Left kidney (tissue), 2 donors: Measurements from ENCODE around the gene TTLL10. TPM values are rescaled to one million over a fixed set of nuclear protein-coding genes. Genes with fewer than 3 reads are reported as not detected.
"Not testable (repeated sequence)": the region's sequence is repeated elsewhere in the genome, so short reads cannot be mapped to it uniquely, and the experiment has no call there.

Source experiments
- DNase-seq: peaks from one replicate; pipeline ENCODE4 v3.0.0-alpha.2; 2013
- polyA plus RNA-seq: library from polyadenylated mRNA; unstranded; fragments of 120-200 nt; gene quantifications from one replicate; pipeline ENCODE4 v1.2.1, GENCODE V29; 2013; ENCODE audit not compliant: insufficient read length

TTLL10 gene
- polyA plus RNA-seq, 1 donor = 0.98 TPM

DNA sequence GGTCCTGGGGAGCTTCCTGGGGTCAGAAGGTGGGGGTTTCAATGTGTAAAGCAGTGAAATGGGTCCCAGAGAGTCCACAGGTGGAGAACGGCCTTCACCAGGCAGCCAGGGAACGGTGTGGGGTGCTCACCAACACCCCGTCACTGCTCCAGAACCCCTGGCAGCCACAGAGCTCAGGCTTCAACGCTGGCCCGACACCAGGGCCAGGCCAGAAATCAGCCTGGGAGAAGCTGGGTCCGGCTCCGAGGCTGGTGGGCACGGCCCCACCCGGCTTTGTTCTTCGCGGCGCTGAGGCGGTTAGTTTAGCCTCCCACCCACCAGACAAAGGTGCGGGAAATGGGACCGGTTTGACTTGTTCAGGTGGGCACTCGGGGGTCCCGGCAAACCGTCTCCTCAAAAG lies 33.0 kb upstream of the TTLL10 start:
- no peak for DNase-seq

DNA sequence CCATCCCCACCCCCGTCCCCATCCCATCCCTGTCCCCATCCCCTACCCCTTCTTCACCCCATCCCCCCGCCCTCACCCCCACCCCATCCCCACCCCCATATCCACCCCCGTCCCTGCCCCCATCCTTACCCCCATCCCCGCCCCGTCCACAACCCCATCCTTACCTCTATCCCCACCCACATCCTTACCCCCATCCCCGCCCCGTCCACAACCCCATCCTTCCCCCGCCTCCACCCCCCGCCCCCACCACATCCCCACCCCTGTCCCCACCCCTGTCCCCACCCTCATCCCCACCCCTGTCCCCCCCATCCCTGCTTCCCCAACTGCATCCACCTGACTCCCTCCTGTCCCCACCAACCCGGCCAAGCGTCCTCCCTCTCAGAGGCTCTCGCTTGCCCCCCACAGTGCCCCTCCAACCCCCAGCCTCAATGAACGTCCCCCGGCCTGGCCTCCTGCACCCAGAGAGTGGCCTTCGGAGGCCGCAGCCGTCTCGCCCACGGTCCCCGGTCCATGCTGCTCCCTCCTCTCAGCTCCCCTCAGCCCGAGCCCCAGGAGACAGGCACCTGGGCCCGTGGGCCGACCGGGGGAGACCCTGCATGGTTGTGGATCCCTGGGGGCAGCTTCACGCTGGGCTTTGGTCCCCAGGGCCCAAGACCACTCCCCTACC lies 32.3 kb upstream of the TTLL10 start:
- DNase-seq = no peak

DNA sequence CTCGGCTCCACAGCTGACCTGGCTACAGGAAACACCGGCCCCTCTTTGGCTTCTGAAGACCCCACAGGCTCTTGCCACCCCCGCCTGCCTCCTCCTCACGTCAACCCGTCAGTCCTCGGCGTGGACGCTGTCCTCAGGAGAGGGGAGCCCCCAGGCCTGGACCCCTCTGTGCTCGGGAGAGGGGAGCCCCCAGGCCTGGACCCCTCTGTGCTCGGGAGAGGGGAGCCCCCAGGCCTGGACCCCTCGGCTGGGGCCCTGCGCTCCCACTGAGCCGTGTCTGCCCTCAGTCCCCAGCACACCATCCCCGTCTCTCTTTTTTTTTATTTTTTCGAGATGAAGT lies 31.8 kb upstream of the TTLL10 start:
- no peak for DNase-seq

DNA sequence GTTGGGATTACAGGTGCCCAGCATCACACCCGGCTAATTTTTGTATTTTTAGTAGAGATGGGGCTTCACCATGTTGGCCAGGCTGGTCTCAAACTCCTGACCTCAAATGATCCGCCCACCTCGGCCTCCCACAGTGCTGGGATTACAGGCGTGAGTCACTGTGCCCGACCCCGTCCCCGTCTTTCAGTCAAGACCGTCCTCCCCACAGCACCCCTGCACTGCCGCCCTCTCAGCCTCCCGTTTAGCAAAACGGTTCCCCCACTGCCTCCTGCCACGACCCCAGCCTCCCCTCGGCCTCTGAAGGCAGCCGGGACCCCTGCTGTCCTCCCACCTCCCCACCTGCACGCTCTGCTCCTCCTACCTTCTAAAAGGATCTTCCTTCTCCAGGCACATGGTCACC lies 31.3 kb upstream of the TTLL10 start:
- not testable (repeated sequence) for DNase-seq

DNA sequence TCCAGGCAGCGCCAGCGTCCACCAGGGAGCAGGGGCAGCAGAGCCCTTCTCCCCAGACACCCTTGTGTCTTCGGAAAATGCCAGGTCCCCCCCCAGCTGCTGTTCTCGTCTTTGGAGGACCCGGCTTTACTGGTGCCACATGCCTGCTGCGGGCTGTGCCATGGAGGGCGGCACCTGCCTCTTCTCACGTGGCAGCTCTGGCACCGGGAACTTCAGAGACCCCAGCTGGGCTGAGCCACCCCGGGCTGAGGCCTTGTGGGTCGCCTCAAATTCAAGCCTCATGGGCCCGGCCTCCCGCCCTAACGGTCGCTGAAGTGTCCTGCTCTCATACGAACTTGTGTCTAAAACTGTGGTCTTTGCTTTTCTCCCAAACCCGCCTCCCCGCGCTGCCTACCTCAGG lies 30.8 kb upstream of the TTLL10 start:
- DNase-seq = no peak

DNA sequence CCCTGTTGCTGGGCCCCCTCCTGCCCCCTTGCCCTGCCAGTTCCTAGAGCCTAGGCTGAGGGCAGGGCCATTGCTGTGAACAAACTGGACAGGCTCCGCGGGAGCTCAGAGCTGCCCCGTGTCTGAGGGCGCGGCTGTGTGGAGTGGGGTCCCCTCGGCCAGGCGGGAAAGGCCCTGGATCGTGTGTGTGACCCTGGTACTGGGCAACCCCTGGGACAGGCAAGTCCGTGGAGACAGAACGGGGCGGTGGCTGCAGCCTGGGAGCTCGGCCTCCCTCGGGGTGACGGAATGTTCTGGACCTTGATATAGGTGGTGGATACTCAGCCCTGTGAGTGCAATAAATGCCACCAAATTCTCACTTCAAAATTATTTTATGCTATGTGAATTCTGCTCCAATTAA lies 30.0 kb upstream of the TTLL10 start:
- DNase-seq = no peak

DNA sequence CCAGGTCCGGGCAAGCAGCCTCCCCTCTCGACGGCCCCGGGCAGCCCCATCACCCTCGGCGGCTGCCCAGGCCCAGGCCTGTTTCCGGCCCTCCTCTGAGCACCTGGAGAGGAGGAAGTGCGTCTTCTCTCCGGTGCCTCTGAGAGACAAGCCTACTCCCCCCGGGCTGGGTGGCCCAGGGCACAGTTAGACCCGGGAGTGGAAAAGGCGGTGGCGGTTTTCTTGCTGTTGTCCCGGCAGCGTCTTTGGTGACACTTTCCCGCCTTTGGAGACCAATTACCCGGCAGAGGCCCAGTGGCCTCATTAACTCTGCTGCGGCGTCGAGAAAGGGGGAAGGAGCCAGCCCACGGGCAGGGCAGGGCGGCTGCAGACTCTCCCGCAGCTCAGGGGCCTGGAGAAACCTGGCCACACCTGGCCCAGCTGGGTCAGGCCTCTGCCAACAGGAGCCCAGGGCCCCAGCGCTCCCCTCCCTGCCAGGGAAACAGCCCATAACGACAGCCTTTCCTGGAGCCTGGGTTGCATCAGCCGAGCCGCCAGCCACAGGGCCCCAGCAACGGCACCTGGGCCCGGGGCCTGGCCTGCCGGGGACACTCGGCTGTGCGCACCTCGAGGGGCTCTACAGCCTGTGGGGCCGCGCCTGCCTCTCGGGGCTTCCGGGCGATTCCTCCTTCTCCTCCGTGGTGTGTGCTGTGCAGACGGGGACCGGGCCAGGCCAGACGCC lies 29.4 kb upstream of the TTLL10 start:
- no peak for DNase-seq

DNA sequence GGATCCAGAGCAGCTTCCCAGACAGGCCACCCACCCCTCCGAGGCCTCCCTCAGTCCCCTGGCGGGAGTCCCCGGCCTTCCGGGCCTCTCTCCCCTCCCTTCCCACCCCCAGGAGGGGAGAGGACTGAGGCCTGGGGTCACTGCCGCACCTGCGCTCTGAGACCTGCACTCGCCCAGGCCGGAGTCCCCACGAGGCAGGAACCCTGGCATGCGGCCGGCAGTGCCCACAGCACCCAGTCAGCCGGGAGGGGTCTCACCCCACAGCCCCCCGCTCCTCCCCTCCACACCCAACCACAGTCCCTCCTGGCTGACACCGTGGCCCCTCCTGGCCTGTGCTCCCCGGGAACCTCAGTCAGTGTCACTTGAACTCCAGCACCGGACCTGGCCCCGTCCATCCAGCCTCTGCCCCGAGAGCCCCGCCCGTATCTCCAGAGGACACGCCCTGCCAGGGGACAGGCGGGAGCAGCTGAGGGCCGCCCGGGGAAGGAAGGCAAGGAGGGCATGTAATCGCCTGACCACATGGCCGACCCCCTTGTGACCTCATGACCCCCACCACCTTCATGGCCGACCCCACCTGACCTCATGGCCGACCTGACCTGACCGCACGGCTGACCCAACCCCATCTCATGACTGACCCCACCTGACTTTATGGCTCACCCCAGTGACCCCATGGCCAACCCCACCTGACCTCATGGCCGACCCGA lies 28.7 kb upstream of the TTLL10 start:
- no peak for DNase-seq

DNA sequence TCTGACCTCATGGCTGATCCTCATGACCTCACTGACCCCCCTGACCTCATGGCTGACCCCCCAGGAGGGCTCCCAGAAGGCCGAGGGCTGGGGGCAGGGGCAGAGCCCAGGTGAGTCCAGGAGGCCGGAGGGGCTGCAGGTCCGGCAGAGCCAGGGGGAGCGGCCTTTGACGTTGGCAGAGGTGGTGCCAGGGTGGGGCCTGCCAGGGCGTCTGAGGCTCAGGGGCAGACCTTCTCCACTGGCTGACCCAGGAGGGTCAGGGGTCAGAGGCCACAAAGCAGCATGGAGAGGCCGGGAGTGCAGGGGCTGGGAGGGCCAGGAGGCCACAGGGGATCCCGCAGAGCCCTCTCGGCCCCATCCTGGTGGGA lies 28.1 kb upstream of the TTLL10 start:
- DNase-seq = no peak

DNA sequence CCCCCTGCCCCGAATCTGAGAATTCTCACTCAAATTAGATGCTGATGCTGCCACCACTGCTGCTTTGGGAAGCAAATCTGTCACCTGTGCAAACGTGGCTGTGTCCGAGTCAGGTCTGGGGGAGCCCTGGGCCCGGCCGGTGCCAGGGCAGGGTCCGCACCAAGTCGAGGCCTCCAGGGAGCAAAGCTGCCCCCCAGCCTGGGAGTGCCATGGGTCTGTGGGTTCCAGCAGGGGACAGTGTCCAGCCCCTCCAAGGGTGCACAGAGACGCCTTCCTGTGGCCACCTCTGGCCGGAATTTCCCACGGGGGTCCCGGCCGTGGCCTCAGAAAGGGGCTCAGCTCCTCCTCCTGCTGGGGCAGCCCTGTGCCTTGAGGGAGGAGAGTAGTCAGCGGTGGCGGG lies 27.7 kb upstream of the TTLL10 start:
- no peak for DNase-seq

DNA sequence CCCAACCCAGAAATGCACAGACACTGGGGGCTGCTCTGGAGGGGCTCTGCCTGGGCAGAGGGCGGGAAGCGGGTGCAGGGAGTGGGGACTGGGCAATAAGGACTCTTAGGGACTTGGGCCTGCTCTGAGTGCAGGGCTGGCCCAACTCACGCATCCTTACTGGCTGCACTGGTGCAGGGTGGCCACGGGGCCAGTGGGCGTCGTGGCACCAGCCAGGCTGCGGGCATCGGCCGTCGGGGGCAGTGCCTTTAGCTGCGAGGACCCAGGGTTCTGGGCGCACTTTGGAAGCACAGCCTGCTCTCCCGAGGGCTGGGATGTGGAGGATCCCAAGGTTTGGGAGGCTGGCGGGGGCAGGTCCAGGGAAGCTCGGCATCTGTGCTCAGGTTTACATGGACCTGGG lies 27.1 kb upstream of the TTLL10 start:
- DNase-seq = no peak

DNA sequence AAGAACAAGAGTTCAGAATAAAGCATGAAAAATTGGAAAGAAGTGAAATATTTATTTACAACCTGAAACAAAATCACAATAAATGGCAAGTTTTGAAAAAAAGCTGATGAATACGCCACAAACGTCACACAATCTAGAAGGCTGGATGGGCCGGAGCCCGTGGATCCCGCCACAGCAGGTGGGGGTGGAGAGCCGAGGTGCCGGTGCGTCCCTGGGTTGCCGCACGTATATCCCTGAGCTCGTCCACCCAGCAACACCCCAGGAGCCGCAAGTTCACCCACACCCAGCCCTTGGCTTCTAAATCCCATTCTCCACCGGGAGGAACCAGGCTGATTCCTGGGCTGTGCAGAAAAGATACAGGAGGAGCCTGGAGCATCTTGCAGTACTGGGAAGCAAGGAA lies 25.6 kb upstream of the TTLL10 start:
- DNase-seq = no peak

DNA sequence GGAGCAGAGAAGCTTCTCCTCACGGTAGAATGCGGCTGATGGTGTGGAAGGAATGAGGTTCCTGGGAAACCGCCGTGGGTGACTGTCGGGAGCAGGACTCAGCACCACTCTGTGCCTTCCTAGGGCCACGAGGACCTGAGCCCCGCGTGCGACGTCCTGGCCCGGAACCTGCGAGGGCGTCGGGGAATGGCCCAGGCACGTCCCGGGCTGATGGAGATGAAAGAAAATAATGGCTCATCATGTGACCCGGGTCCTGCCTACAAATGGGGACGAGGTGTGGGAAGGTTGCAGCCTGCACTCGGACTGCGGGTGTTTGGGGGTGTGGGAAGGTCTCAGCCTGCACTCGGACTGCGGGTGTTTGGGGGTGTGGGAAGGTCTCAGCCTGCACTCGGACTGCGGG lies 25.1 kb upstream of the TTLL10 start:
- DNase-seq = no peak

DNA sequence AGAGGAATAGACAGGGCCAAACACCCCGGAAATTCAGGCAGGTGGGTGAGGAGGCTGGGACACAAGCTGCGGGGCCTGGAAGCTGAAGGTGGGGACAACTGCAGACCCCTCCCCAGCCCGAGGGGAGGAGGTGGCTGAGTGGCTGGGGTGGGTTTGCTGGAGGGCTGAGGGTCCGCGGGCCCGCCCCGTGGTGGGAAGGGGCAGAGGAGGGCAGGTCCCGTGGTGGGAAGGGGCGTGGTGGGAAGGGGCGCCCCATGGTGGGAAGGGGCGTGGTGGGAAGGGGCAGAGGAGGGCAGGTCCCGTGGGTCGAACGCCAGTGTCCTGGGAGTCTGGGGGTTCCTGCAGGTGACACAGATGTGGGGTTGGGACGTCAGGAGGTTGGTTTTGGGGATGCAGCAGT lies 24.3 kb upstream of the TTLL10 start:
- no peak for DNase-seq

DNA sequence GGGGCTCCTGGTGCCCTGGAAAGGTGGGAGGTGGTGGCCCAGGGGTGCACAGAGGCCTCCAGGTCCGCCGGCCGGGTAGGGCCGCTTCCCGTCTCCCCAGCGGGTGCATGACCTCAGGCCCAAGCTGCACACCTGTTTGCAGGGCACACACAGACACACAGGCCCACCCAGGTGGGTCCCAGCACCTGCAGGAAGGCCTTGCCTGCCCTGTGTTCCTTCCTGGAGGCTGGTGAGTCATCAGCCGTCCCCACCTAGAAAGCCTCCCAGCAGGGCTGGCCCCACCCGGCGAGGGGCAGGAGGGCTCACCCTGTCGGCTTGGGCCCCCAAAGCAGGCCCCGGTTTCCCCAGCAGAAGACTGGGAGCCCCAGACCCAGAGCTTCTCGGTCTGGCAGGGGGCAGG lies 23.6 kb upstream of the TTLL10 start:
- no peak for DNase-seq

DNA sequence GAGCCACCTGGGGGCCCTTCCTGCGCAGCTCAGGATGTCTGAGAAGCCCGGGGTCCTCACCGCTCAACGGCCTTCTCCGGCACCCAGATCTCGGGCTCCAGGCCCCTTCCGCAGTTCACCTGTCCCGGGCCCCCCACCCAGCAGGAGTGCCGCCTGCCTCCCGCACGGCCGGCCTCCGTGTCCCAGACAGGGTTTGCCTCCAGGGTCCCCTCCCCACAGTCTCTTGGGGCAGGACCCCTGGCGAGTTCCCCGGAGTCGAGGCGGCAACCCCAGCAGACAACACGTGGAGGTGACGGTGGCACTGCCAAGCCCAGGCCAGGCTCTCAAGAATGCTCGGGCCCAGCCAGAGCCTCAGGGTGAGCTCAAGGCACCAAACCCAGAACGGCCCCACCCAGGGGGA lies 22.4 kb upstream of the TTLL10 start:
- no peak for DNase-seq

DNA sequence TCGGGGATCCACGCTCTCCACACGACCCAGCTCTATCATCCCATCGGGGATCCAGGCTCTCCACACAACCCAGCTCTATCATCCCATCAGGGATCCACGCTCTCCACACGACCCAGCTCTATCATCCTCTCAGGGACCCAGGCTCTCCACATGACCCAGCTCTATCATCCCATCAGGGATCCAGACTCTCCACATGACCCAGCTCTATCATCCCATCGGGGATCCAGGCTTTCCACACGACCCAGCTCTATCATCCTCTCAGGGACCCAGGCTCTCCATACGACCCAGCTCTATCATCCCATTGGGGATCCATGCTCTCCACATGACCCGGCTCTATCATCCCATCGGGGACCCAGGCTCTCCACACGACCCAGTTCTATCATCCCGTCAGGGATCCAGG lies 21.2 kb upstream of the TTLL10 start:
- DNase-seq = not testable (repeated sequence)

DNA sequence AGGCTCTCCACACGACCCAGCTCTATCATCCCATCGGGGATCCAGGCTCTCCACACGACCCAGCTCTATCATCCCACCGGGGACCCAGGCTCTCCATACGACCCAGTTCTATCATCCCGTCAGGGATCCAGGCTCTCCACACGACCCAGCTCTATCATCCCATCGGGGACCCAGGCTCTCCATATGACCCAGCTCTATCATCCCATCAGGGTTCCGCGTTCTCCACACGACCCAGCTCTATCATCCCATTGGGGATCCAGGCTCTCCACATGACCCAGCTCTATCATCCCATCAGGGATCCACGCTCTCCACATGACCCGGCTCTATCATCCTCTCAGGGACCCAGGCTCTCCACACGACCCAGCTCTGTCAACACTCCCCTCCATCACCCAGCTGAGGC lies 20.5 kb upstream of the TTLL10 start:
- not testable (repeated sequence) for DNase-seq

DNA sequence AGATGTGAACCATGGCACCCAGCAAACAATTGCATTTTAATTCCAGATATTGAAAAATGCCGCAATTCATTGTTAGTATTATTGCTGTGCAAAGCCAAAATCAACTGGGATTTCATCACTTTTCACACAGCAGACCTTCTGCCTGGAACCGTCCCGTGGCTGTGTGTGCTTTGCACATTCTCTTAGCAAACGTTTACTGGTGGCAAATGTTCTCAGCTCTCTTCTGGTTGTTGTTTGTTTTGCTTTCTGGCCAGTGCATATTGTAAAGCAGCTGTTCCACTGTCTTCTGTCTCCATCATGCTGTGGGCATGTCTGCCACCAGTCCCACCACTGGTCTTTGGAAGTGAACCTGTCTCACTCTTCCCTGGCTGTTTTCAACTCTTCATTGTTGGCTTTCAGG lies 19.8 kb upstream of the TTLL10 start:
- DNase-seq = no peak

DNA sequence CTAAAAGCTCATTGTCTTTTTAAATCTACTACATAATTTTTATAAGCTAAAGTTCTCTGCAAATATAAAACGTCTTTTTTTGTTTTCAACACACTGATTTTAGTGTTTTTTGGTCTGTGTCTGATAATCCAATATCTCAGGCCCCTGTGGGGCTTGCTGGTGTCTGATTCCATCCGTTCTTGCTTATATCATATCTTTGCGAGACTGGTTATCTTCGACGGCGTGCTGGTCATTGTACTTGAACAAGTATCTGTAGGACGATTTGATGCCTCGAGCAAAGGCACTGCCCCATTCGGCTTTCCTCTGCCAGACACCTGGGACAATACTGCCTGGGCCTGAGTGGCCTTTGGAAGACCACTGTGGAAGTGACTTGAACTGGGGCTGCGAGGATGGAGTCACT lies 18.4 kb upstream of the TTLL10 start:
- no peak for DNase-seq

DNA sequence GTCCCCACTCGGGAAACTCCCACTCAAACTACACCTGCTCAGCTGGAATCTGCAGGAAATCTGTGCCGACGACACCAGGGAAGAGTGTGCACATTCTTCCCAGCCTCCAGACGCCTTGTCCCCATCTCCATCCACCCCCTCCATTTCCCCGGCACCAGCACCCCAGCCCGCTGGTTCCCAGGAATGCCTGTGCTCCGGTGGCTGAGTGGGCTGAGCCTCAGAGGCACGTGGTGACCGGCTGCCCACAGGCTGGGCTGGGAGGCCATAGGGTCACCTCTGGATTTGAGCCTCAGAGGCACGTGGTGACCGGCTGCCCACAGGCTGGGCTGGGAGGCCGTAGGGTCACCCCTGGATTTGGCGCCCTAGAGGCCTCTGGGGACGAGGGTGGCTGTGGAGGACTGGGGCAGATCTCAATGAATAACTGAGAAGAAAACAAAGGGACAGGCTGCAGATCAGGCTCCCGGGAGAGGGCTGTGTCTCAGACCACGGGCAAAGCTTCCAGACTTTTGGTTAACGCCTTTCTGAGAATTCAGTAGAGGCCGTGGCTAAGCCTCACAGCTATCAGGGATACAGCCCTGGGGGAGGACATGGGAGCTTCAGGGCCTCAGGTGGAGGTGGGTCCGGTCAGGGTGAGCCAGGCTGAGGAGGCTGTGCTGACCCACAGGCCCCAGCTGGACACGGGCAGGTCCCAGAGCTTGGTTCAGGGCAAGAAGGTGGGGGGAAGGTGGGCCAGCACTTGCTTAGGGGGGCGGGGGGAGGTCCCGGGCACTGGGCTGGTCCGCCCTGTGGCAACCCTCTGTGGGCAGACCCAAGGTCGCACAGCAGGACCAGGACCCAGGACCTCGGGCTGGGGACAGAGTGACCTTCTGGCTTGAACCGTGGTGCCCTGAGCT lies 17.3 kb upstream of the TTLL10 start:
- no peak for DNase-seq

DNA sequence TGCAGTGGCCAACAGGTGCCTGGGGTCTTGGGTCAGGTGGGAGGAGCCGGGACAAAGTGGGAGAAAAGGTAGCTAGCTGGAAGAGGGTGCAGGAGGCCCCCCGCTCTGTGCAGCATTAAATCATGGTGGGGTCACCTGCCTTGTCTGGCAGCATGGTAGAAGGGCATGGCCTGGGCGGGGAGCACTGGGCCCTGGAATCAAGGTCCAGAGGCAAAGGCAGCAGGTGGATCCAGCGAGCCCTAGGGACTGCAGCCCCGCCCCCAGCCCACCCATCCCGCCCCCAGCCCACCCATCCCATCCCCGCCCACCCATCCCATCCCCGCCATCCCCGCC lies 16.7 kb upstream of the TTLL10 start:
- DNase-seq = no peak

DNA sequence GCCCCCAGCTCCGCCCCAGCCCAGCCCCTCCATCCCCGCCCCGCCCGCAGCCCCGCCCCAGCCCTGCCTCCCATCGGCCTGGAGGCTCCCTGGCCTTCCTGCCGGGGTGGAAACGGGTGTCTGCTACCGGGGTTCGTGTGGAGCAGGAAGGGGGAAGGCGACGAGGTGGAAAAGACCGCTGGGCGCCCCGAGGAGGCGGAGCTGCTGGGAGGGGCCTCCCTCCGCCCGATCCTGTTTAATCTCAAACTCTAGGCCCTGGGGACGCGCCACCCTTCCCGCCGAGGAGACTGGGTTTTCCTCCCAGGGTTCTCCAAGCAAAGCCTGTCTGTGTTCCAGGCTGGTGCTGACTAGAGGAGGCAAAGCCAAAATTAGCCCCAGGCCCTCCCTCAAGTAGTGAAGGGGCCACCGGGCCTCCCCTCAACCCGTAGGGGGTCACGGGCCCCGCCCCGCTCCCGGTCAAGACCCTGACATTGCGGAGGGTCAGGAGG lies 16.2 kb upstream of the TTLL10 start:
- DNase-seq = peak; percentile 68
